ENCODE results near the gene FHIP1B.
"Not testable (repeated sequence)": the region's sequence is repeated elsewhere in the genome, so short reads cannot be mapped to it uniquely, and the experiment has no call there.

Gene FHIP1B

GRCh38 chr11:6234387-6235107 is at the start of gene FHIP1B:
FHIP1B (minus strand) TSS chr11:6234636; CDS start chr11:6224516, 10,120 bp downstream.
- H3K4me1 ChIP-seq (ENCODE audit: control insufficient read depth, insufficient read depth, low read length): peaks cover 5% of the 10 kb centered on the region
- no peaks in the 10 kb centered on the region for H3K9me3 ChIP-seq (ENCODE audit: control insufficient read depth in 2 of 2, low read length in 2 of 2)
- peak within 1 kb of the TSS; percentile 76 for H3K27ac ChIP-seq (ENCODE audit: low read length)
- H3K4me3 ChIP-seq (ENCODE audit: low read length in 2 of 2): peak within 1 kb of the TSS; percentile 94 to 98
- no peaks in the 10 kb centered on the region for H3K27me3 ChIP-seq (ENCODE audit: control insufficient read depth in 1 of 2, insufficient read depth in 2 of 2, low read length in 2 of 2)
- peak within 1 kb of the TSS; percentile 88 to 93 for H3K9ac ChIP-seq (ENCODE audit: low read length in 2 of 2)
- no peaks in the 10 kb centered on the region for H3K36me3 ChIP-seq (ENCODE audit: control insufficient read depth in 2 of 2, insufficient read depth in 2 of 2, low read length in 2 of 2)

DNA sequence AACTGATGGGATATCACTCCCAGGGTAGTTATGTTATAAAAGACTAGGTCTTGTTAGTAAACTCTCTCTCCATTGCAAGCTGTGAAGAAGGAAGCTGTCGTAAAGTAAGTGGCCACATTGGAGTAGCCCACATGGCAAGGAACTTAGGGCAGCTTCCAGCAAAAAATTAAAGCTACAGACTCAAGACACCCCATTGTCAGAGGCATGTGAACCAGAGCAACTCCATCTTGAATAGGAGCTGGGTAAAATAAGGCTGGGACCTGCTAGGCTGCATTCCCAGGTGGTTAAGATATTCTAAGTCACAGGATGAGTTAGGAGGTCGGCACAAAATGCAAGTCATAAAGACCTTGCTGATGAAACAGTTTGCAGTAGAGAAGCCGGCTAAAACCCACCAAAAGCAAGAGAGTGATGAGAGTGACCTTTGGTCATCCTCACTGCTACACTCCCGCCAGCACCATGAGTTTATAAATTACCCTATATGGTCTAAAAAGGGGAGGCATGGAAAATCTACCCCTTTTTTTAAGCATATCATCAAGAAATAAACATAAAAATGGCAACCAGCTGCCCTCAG is 49.1 kb upstream of the FHIP1B start:
- Histone ChIP-seq H3K4me1 (ENCODE audit: control insufficient read depth, insufficient read depth, low read length) (no peaks in the 10 kb centered on the region), H3K9ac (ENCODE audit: low read length in 2 of 2) (no peak overlapping the region), H3K27ac (ENCODE audit: low read length) (no peak overlapping the region), H3K27me3 (ENCODE audit: control insufficient read depth in 1 of 2, insufficient read depth in 2 of 2, low read length in 2 of 2) (peaks cover 0 to 10% of the 10 kb centered on the region in 2 donors), H3K9me3 (ENCODE audit: control insufficient read depth in 2 of 2, low read length in 2 of 2) (no peaks in the 10 kb centered on the region), H3K4me3 (ENCODE audit: low read length in 2 of 2) (no peak overlapping the region), H3K36me3 (ENCODE audit: control insufficient read depth in 2 of 2, insufficient read depth in 2 of 2, low read length in 2 of 2) (no peaks in the 10 kb centered on the region)

DNA sequence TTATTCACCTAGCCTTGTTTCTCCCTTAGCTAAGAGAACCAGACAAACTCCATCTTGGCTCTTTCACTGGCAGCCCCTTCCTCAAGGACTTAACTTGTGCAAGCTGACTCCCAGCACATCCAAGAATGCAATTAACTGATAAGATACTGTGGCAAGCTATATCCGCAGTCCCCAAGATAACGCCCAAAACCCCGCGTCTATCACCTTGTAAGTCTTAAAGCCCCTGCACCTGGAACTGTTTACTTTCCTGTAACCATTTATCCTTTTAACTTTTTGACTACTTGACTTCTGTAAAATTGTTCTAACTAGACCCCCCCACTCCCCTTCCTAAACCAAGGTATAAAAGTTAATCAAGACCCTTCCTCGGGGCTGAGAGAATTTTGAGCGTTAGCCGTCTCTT is 46.4 kb upstream of the FHIP1B start:
- H3K36me3 ChIP-seq (ENCODE audit: control insufficient read depth in 2 of 2, insufficient read depth in 2 of 2, low read length in 2 of 2); H3K4me3 ChIP-seq (ENCODE audit: low read length in 2 of 2); H3K4me1 ChIP-seq (ENCODE audit: control insufficient read depth, insufficient read depth, low read length); H3K27ac ChIP-seq (ENCODE audit: low read length); H3K9me3 ChIP-seq (ENCODE audit: control insufficient read depth in 2 of 2, low read length in 2 of 2); H3K27me3 ChIP-seq (ENCODE audit: control insufficient read depth in 1 of 2, insufficient read depth in 2 of 2, low read length in 2 of 2); H3K9ac ChIP-seq (ENCODE audit: low read length in 2 of 2): not testable (repeated sequence)

DNA sequence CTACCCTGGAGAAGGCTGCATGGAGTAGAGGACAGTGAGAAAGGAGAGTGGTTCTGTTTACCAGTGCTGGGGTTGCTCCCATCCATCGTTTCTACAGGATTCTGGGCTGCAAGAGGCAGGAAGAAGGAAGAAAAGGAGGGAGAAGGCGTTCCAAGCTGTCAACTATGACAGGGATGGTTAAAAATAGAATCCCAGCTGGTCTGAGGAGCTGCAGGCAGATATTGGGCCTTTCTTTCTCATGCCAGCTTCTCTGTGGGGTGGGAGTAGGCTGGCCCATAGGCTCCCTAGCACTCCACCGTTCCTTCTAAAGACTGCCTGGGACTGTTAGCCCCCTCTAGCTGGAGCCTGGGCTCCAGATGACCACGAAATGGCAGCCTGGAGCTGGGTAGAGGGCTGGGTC is 38.8 kb upstream of the FHIP1B start:
- Histone ChIP-seq H3K27ac (ENCODE audit: low read length) (no peak overlapping the region), H3K27me3 (ENCODE audit: control insufficient read depth in 1 of 2, insufficient read depth in 2 of 2, low read length in 2 of 2) (no peaks in the 10 kb centered on the region), H3K4me3 (ENCODE audit: low read length in 2 of 2) (no peak overlapping the region), H3K9ac (ENCODE audit: low read length in 2 of 2) (no peak overlapping the region), H3K36me3 (ENCODE audit: control insufficient read depth in 2 of 2, insufficient read depth in 2 of 2, low read length in 2 of 2) (no peaks in the 10 kb centered on the region), H3K4me1 (ENCODE audit: control insufficient read depth, insufficient read depth, low read length) (peaks cover 11% of the 10 kb centered on the region), H3K9me3 (ENCODE audit: control insufficient read depth in 2 of 2, low read length in 2 of 2) (peaks cover 0 to 4% of the 10 kb centered on the region in 2 donors)

GRCh38 chr11:6271598-6271997 is 37.2 kb upstream of the FHIP1B start:
- Histone ChIP-seq H3K36me3 (ENCODE audit: control insufficient read depth in 2 of 2, insufficient read depth in 2 of 2, low read length in 2 of 2) (no peaks in the 10 kb centered on the region), H3K4me1 (ENCODE audit: control insufficient read depth, insufficient read depth, low read length) (peaks cover 11% of the 10 kb centered on the region), H3K9ac (ENCODE audit: low read length in 2 of 2) (no peak overlapping the region), H3K9me3 (ENCODE audit: control insufficient read depth in 2 of 2, low read length in 2 of 2) (peaks cover 0 to 2% of the 10 kb centered on the region in 2 donors), H3K4me3 (ENCODE audit: low read length in 2 of 2) (no peak overlapping the region), H3K27me3 (ENCODE audit: control insufficient read depth in 1 of 2, insufficient read depth in 2 of 2, low read length in 2 of 2) (no peaks in the 10 kb centered on the region), H3K27ac (ENCODE audit: low read length) (no peak overlapping the region)

DNA sequence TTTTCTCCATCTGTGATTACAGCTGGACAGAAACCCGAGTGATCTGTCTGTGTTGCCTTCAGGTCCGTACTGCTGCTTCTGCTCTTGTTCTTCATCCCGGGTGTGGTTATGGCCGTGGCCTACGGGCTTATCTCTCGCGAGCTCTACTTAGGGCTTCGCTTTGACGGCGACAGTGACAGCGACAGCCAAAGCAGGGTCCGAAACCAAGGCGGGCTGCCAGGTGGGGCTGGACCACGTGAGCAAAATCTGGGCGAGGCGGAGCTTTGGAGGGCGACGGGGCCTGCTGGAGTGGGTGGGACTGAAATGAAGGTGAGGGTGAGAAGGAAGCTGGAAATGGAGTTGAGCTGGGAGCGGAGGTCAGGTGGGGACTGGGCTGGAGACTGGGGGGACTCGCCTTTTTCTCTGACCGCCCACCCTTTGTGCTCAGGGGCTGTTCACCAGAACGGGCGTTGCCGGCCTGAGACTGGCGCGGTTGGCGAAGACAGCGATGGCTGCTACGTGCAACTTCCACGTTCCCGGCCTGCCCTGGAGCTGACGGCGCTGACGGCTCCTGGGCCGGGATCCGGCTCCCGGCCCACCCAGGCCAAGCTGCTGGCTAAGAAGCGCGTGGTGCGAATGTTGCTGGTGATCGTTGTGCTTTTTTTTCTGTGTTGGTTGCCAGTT is 36.3 kb upstream of the FHIP1B start:
- Histone ChIP-seq H3K9ac (ENCODE audit: low read length in 2 of 2) (no peak overlapping the region), H3K4me3 (ENCODE audit: low read length in 2 of 2) (no peak overlapping the region), H3K27ac (ENCODE audit: low read length) (no peak overlapping the region), H3K4me1 (ENCODE audit: control insufficient read depth, insufficient read depth, low read length) (peaks cover 11% of the 10 kb centered on the region), H3K9me3 (ENCODE audit: control insufficient read depth in 2 of 2, low read length in 2 of 2) (no peaks in the 10 kb centered on the region), H3K27me3 (ENCODE audit: control insufficient read depth in 1 of 2, insufficient read depth in 2 of 2, low read length in 2 of 2) (no peaks in the 10 kb centered on the region), H3K36me3 (ENCODE audit: control insufficient read depth in 2 of 2, insufficient read depth in 2 of 2, low read length in 2 of 2) (no peaks in the 10 kb centered on the region)

- no peaks in the 10 kb centered on the region for H3K36me3 ChIP-seq (ENCODE audit: control insufficient read depth in 2 of 2, insufficient read depth in 2 of 2, low read length in 2 of 2)
- H3K9ac ChIP-seq (ENCODE audit: low read length in 2 of 2): no peak overlapping the region
- no peaks in the 10 kb centered on the region for H3K9me3 ChIP-seq (ENCODE audit: control insufficient read depth in 2 of 2, low read length in 2 of 2)
Observed at GRCh38 chr11:6269994-6270393, 35.6 kb upstream of the FHIP1B start.

DNA sequence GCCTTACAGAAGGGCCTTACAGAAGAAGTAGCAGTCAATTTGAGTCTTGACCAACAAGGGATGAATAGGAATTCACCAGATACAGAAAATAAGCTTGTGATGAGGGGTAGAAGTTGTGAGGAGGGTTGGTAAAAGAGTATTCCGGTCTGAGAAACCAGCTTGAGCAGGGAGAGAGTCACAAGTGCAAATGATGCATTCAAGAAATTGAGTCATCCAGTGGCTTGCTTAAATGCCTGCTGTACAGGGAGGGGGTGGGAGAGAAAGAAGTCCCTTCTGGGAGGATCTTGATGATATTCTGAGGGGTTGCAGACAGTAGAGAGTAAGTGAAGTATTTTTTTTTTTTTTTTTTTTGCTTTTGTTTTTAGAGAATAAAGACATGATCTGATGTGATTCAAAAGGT is 34.4 kb upstream of the FHIP1B start:
- no peak overlapping the region for H3K27ac ChIP-seq (ENCODE audit: low read length)
- H3K9ac ChIP-seq (ENCODE audit: low read length in 2 of 2): no peak overlapping the region
- no peak overlapping the region for H3K4me3 ChIP-seq (ENCODE audit: low read length in 2 of 2)
- H3K9me3 ChIP-seq (ENCODE audit: control insufficient read depth in 2 of 2, low read length in 2 of 2): no peaks in the 10 kb centered on the region
- peaks cover 11% of the 10 kb centered on the region for H3K4me1 ChIP-seq (ENCODE audit: control insufficient read depth, insufficient read depth, low read length)
- no peaks in the 10 kb centered on the region for H3K36me3 ChIP-seq (ENCODE audit: control insufficient read depth in 2 of 2, insufficient read depth in 2 of 2, low read length in 2 of 2)
- H3K27me3 ChIP-seq (ENCODE audit: control insufficient read depth in 1 of 2, insufficient read depth in 2 of 2, low read length in 2 of 2): no peaks in the 10 kb centered on the region

More at GRCh38 chr11:6269994-6270393, 35.6 kb upstream of the FHIP1B start:
- Histone ChIP-seq H3K27me3 (ENCODE audit: control insufficient read depth in 1 of 2, insufficient read depth in 2 of 2, low read length in 2 of 2) (no peaks in the 10 kb centered on the region), H3K27ac (ENCODE audit: low read length) (no peak overlapping the region), H3K4me3 (ENCODE audit: low read length in 2 of 2) (no peak overlapping the region), H3K4me1 (ENCODE audit: control insufficient read depth, insufficient read depth, low read length) (peaks cover 11% of the 10 kb centered on the region)

DNA sequence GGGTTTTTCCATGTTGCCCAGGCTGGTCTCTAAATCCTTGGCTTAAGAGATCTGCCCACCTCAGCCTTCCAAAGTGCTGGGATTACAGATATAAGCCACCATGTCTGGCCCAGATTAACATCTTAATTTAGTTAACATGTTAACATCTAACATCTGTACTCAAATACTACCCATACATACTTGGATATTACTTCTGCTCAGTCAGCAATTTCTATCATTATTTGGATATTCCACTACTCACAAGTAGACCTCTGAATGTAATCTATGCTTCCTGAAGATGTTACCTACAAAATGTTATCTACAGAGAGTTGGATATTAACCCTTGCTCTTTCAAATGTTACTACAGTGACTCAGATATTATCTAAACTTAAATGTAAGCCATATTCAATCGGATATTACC is 29.2 kb upstream of the FHIP1B start:
- no peaks in the 10 kb centered on the region for H3K9me3 ChIP-seq (ENCODE audit: control insufficient read depth in 2 of 2, low read length in 2 of 2)
- H3K36me3 ChIP-seq (ENCODE audit: control insufficient read depth in 2 of 2, insufficient read depth in 2 of 2, low read length in 2 of 2): no peaks in the 10 kb centered on the region
- H3K9ac ChIP-seq (ENCODE audit: low read length in 2 of 2): no peak overlapping the region
- H3K4me3 ChIP-seq (ENCODE audit: low read length in 2 of 2): no peak overlapping the region
- peaks cover 12% of the 10 kb centered on the region for H3K4me1 ChIP-seq (ENCODE audit: control insufficient read depth, insufficient read depth, low read length)
- no peak overlapping the region for H3K27ac ChIP-seq (ENCODE audit: low read length)
- H3K27me3 ChIP-seq (ENCODE audit: control insufficient read depth in 1 of 2, insufficient read depth in 2 of 2, low read length in 2 of 2): peaks cover 8 to 19% of the 10 kb centered on the region in 2 donors

- no peaks in the 10 kb centered on the region for H3K9me3 ChIP-seq (ENCODE audit: control insufficient read depth in 2 of 2, low read length in 2 of 2)
- H3K36me3 ChIP-seq (ENCODE audit: control insufficient read depth in 2 of 2, insufficient read depth in 2 of 2, low read length in 2 of 2): no peaks in the 10 kb centered on the region
- H3K27ac ChIP-seq (ENCODE audit: low read length): no peak overlapping the region
- H3K4me3 ChIP-seq (ENCODE audit: low read length in 2 of 2): peak overlapping the region in 1 of 2 donors; percentile 57
- no peak overlapping the region for H3K9ac ChIP-seq (ENCODE audit: low read length in 2 of 2)
- peaks cover 10 to 35% of the 10 kb centered on the region in 2 donors for H3K27me3 ChIP-seq (ENCODE audit: control insufficient read depth in 1 of 2, insufficient read depth in 2 of 2, low read length in 2 of 2)
- peaks cover 14% of the 10 kb centered on the region for H3K4me1 ChIP-seq (ENCODE audit: control insufficient read depth, insufficient read depth, low read length)
Observed at GRCh38 chr11:6260207-6260726, 25.8 kb upstream of the FHIP1B start.
